ENCODE data around the gene FMNL3.

- peak; percentile 97 for TF ChIP-seq CTCF (IDR thresholded peaks at IDR 0.05; ENCODE audit: low read length)
- no peak for TF ChIP-seq EZH2phosphoT487 (IDR thresholded peaks at IDR 0.05; ENCODE audit: low read length)
- no peak for TF ChIP-seq EZH2 (optimal IDR thresholded peaks at IDR 0.05; ENCODE audit: low read depth, low read length)
Observed at GRCh38 chr12:49644620-49644994, 62.6 kb downstream of the FMNL3 start.

All from MM.1S (cell line).